Measurements from ENCODE around the gene RNF213. TPM values are rescaled to one million over a fixed set of nuclear protein-coding genes. Genes with fewer than 3 reads are reported as not detected.
A peak's percentile ranks its signal among the peaks of the same experiment; 100 is the strongest.

RNF213 gene
- polyA plus RNA-seq, 1 donor (not counting 4 experiments of a cell fraction or from before 2014, with no cell fraction given): 24.4 TPM

GRCh38 chr17:80416260-80416939, 155.7 kb downstream of the RNF213 start:
- H3K9ac ChIP-seq (ENCODE audit: control insufficient read depth, extremely low read depth, insufficient read depth, low read length): peak overlapping the region; percentile 97
- H3K79me2 ChIP-seq (ENCODE audit: control insufficient read depth, insufficient read depth, low read length): peaks cover 25% of the 10 kb centered on the region
- TF ChIP-seq EZH2 (IDR thresholded peaks at IDR 0.05; ENCODE audit: low read length) (no peak), CTCF (optimal IDR thresholded peaks at IDR 0.05 in 1 of 3, IDR thresholded peaks at IDR 0.05 in 1 of 3, conservative IDR thresholded peaks at IDR 0.05 in 1 of 3; ENCODE audit: extremely low read depth in 1 of 3, insufficient read depth in 2 of 3, low read length in 3 of 3) (no peak)
- peaks cover 4% of the 10 kb centered on the region for H3K9me1 ChIP-seq (ENCODE audit: control insufficient read depth, extremely low read depth, insufficient read depth, low read length)
- FAIRE-seq: no peak
- H3K27ac ChIP-seq (ENCODE audit: control insufficient read depth, insufficient read depth, low read length): no peak overlapping the region
- no peak overlapping the region for H2AFZ ChIP-seq (ENCODE audit: control insufficient read depth, low read length)
- H3K4me1 ChIP-seq (ENCODE audit: control insufficient read depth, extremely low read depth, insufficient read depth, low read length): peaks cover 13% of the 10 kb centered on the region
- H4K20me1 ChIP-seq (ENCODE audit: control insufficient read depth, extremely low read depth, insufficient read depth, low read length): peaks cover 3% of the 10 kb centered on the region
- peaks cover 9 to 16% of the 10 kb centered on the region in 2 experiments for H3K36me3 ChIP-seq (ENCODE audit: control insufficient read depth in 2 of 2, extremely low read depth in 1 of 2, insufficient read depth in 2 of 2, low read length in 2 of 2)
- H3K9me3 ChIP-seq (ENCODE audit: control insufficient read depth, low read depth, low read length): no peaks in the 10 kb centered on the region
- DNase-seq (ENCODE audit: low read depth, low spot score): no peak
- peak overlapping the region; percentile 57 to 97 (median 74) for H3K4me3 ChIP-seq (ENCODE audit: control insufficient read depth in 2 of 3, extremely low read depth in 1 of 3, insufficient read depth in 2 of 3, low read depth in 1 of 3, low read length in 3 of 3)
- dilution Hi-C loops (cut with MboI; ENCODE audit: extremely low pct_ligation_motif_present, low sequenced_read_pairs): no loop called here
- H3K27me3 ChIP-seq (ENCODE audit: control insufficient read depth, extremely low read depth, insufficient read depth, low read length): no peaks in the 10 kb centered on the region
- H3K4me2 ChIP-seq (ENCODE audit: control insufficient read depth, extremely low read depth, insufficient read depth, low read depth, low read length): peak overlapping the region; percentile 80

GRCh38 chr17:80416940-80417293, 156.3 kb downstream of the RNF213 start:
- Histone ChIP-seq H4K20me1 (ENCODE audit: control insufficient read depth, extremely low read depth, insufficient read depth, low read length) (peaks cover 3% of the 10 kb centered on the region), H2AFZ (ENCODE audit: control insufficient read depth, low read length) (no peak overlapping the region), H3K4me1 (ENCODE audit: control insufficient read depth, extremely low read depth, insufficient read depth, low read length) (peaks cover 13% of the 10 kb centered on the region), H3K27ac (ENCODE audit: control insufficient read depth, insufficient read depth, low read length) (no peak overlapping the region), H3K36me3 (ENCODE audit: control insufficient read depth in 2 of 2, extremely low read depth in 1 of 2, insufficient read depth in 2 of 2, low read length in 2 of 2) (peaks cover 9 to 16% of the 10 kb centered on the region in 2 experiments), H3K79me2 (ENCODE audit: control insufficient read depth, insufficient read depth, low read length) (peaks cover 25% of the 10 kb centered on the region), H3K4me3 (ENCODE audit: control insufficient read depth in 2 of 3, extremely low read depth in 1 of 3, insufficient read depth in 2 of 3, low read depth in 1 of 3, low read length in 3 of 3) (no peak overlapping the region), H3K4me2 (ENCODE audit: control insufficient read depth, extremely low read depth, insufficient read depth, low read depth, low read length) (no peak overlapping the region), H3K9me1 (ENCODE audit: control insufficient read depth, extremely low read depth, insufficient read depth, low read length) (peaks cover 4% of the 10 kb centered on the region), H3K9me3 (ENCODE audit: control insufficient read depth, low read depth, low read length) (no peaks in the 10 kb centered on the region), H3K27me3 (ENCODE audit: control insufficient read depth, extremely low read depth, insufficient read depth, low read length) (no peaks in the 10 kb centered on the region), H3K9ac (ENCODE audit: control insufficient read depth, extremely low read depth, insufficient read depth, low read length) (no peak overlapping the region)
- no peak for TF ChIP-seq CTCF (optimal IDR thresholded peaks at IDR 0.05 in 1 of 3, IDR thresholded peaks at IDR 0.05 in 1 of 3, conservative IDR thresholded peaks at IDR 0.05 in 1 of 3; ENCODE audit: extremely low read depth in 1 of 3, insufficient read depth in 2 of 3, low read length in 3 of 3)
- DNase-seq (ENCODE audit: low read depth, low spot score) (no peak), FAIRE-seq (no peak)
- dilution Hi-C loops (cut with MboI; ENCODE audit: extremely low pct_ligation_motif_present, low sequenced_read_pairs): no loop called here

Measured in keratinocyte (primary cell).